Activated CD4-positive, alpha-beta T cell treated with anti-CD3 and anti-CD28 coated beads, Interleukin-2, amount 10 ng/mL, durations not matched to agents 7 days and 5 days (primary cell): Measurements from ENCODE around the gene SRGAP3. TPM values are rescaled to one million over a fixed set of nuclear protein-coding genes. Genes with fewer than 3 reads are reported as not detected.

Experiments
- CTCF ChIA-PET: fragments of 350-600 bp; sonication (Branson Sonifier 250); formaldehyde crosslinking; loops from one replicate; lab custom pipeline; 2021; ENCODE audit warnings: antibody characterized with exemption; lab: Charles Lee
- POLR2A ChIA-PET: fragments of 350-600 bp; sonication (Branson Sonifier 250); formaldehyde crosslinking; loops from one replicate; lab custom pipeline; 2021; ENCODE audit warnings: antibody characterized with exemption; lab: Charles Lee
- DNase-seq: peaks from one replicate; pipeline ENCODE4 v3.0.0-alpha.2; 2020
- H3K27ac Mint-ChIP-seq: one replicate; pipeline ENCODE4 v1.8.0; 2021; ENCODE audit warnings: mild to moderate bottlenecking, moderate library complexity, mixed read lengths
- H3K27me3 Mint-ChIP-seq: one replicate; pipeline ENCODE4 v1.8.0; 2021; ENCODE audit warnings: mixed read lengths
- H3K36me3 Mint-ChIP-seq: one replicate; pipeline ENCODE4 v1.8.0; 2021; ENCODE audit warnings: low read depth, mixed read lengths
- H3K4me1 Mint-ChIP-seq: one replicate; pipeline ENCODE4 v1.8.0; 2021; ENCODE audit warnings: mixed read lengths
- H3K4me3 Mint-ChIP-seq: one replicate; pipeline ENCODE4 v1.8.0; 2021; ENCODE audit warnings: mild to moderate bottlenecking, moderate library complexity, mixed read lengths
- H3K9me3 Mint-ChIP-seq: one replicate; pipeline ENCODE4 v1.8.0; 2021; ENCODE audit warnings: mixed read lengths
- total RNA-seq, 2 experiments: library from RNA; stranded (reverse); gene quantifications; one replicate each; pipeline ENCODE4 v1.2.3, GENCODE V29; 2021

Gene SRGAP3
- total RNA-seq, 2 experiments from 2014 or later = 3.2 to 4.0 TPM

DNA sequence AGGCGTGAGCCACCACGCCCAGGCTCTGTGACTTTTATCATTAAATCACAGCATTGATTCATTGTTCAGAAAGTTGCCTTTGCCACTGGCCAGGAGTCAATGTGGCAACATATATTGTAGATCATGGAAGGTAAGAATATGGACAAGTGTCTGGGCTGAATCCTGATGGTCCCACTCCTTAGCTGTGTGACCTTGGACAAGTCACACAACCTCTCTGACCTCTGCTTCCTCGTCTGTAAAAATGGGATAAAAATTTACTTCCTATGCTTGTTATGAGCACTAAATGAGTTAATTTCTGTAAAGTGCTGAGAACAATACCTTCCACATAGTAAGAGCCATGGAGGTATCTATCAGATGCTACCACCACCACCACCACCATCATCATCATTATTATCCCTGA, 182.7 kb downstream of the SRGAP3 start:
- no peak overlapping the region for H3K4me3 Mint-ChIP-seq
- no peaks in the 10 kb centered on the region for H3K36me3 Mint-ChIP-seq
- no peak overlapping the region for H3K27ac Mint-ChIP-seq
- no peaks in the 10 kb centered on the region for H3K27me3 Mint-ChIP-seq
- ChIA-PET POLR2A (no interaction called here), CTCF (interaction anchor here (0.7 to 0.9 kb wide), 2 partner anchors 58 to 434 kb away, joined by 3 read pairs; no protein-coding TSS in a partner anchor)
- DNase-seq = no peak
- H3K4me1 Mint-ChIP-seq = no peaks in the 10 kb centered on the region
- peaks cover 7% of the 10 kb centered on the region for H3K9me3 Mint-ChIP-seq

DNA sequence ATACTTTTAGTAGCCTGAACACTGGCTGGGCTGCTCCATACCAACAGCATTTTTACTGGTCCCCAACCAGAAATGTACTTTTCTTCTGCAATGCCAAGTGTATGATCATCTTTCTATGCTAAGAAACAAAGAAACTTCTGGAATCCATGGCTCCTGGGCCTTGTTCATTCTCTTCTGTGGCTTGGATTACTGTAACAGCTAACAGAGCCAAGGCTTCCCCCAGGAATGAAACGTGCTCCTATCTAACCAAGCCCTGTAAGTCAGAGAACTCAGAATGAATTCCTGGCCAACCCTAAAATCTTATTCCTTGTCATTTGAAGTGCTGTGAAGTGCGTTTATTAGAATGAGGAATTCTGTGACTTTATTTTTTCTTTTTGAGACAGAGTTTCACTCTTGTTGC, 183.3 kb downstream of the SRGAP3 start:
- H3K27ac Mint-ChIP-seq = no peak overlapping the region
- H3K36me3 Mint-ChIP-seq = no peaks in the 10 kb centered on the region
- H3K27me3 Mint-ChIP-seq = no peaks in the 10 kb centered on the region
- DNase-seq = no peak
- CTCF ChIA-PET = interaction anchor here (0.9 kb wide), 1 partner anchor 58 kb away, joined by 3 read pairs; no protein-coding TSS in a partner anchor
- peaks cover 7% of the 10 kb centered on the region for H3K9me3 Mint-ChIP-seq
- POLR2A ChIA-PET = no interaction called here
- no peak overlapping the region for H3K4me3 Mint-ChIP-seq
- H3K4me1 Mint-ChIP-seq = no peaks in the 10 kb centered on the region

DNA sequence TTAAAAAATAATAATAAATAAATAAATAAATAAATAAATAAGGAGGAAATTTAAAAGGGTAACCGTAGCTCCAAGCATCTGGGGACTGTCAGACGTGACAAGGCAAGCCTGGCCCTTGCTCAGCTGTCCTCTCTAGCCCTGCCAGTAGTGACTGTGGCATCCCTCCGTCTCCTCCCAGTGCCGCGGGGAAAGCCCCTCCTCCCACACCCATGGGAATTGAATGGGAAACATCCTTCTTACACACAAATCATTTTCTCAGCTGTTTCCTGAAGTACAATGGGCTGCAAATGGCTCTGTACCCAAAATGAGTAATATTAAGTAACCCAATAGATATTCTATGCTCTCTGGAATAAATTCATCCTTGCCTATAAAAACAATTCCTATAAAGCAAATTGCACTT, 184.6 kb downstream of the SRGAP3 start:
- Mint-ChIP-seq H3K9me3 (peaks cover 7% of the 10 kb centered on the region), H3K36me3 (no peaks in the 10 kb centered on the region), H3K27me3 (no peaks in the 10 kb centered on the region), H3K4me1 (no peaks in the 10 kb centered on the region), H3K4me3 (no peak overlapping the region), H3K27ac (no peak overlapping the region)
- ChIA-PET CTCF (interaction anchor here (0.9 kb wide), 1 partner anchor 12 kb away, joined by 3 read pairs; no protein-coding TSS in a partner anchor), POLR2A (no interaction called here)
- DNase-seq = no peak

DNA sequence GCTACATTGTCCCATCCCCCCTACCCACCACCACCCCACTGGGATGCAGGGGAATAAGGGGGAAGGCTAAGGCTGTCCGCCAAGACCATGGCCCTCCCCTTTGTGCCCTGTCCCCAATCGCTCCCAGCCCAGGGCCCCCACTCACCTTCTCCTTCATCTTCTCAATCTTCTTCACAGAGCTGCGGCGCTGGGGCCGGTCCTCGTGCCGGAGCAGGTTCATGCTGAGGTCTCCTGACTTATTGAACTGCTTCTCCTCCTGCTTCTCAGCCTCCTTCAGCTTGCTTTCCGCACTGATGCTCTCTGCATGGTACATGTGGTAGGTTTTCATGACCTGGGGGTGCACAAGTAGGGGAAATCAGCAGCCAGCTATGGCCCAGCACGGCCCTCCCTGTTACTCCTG, 185.2 kb downstream of the SRGAP3 start:
- ChIA-PET CTCF (interaction anchor here (0.9 kb wide), 2 partner anchors 11 to 35 kb away, joined by 3 read pairs; no protein-coding TSS in a partner anchor), POLR2A (no interaction called here)
- Mint-ChIP-seq H3K4me1 (no peaks in the 10 kb centered on the region), H3K27me3 (no peaks in the 10 kb centered on the region), H3K9me3 (peaks cover 7% of the 10 kb centered on the region), H3K4me3 (no peak overlapping the region), H3K27ac (no peak overlapping the region), H3K36me3 (no peaks in the 10 kb centered on the region)
- DNase-seq = no peak

DNA sequence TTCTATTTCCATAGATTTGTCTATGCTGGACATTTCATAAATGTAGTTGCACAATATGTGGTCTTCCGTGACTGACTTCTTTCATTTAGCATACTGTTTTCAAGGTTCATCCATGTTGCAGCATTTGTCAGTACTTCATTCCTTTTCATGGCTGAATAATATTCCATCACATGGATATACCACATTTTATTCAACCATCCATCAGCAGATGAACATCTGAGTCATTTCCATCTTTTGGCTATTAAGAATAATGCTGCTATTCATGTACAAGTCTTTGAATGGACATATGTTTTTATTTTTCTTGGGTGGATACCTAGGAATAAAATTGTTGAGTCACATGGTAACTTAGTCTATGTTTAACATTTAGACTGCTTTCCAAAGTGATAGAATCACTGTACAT, 186.9 kb downstream of the SRGAP3 start:
- no peaks in the 10 kb centered on the region for H3K27me3 Mint-ChIP-seq
- ChIA-PET CTCF (interaction anchor here (0.6 kb wide), 1 partner anchor 564 kb away, joined by 10 read pairs; no protein-coding TSS in a partner anchor), POLR2A (no interaction called here)
- H3K9me3 Mint-ChIP-seq = peaks cover 7% of the 10 kb centered on the region
- no peaks in the 10 kb centered on the region for H3K36me3 Mint-ChIP-seq
- H3K27ac Mint-ChIP-seq = no peak overlapping the region
- no peak for DNase-seq
- no peaks in the 10 kb centered on the region for H3K4me1 Mint-ChIP-seq
- H3K4me3 Mint-ChIP-seq = no peak overlapping the region

DNA sequence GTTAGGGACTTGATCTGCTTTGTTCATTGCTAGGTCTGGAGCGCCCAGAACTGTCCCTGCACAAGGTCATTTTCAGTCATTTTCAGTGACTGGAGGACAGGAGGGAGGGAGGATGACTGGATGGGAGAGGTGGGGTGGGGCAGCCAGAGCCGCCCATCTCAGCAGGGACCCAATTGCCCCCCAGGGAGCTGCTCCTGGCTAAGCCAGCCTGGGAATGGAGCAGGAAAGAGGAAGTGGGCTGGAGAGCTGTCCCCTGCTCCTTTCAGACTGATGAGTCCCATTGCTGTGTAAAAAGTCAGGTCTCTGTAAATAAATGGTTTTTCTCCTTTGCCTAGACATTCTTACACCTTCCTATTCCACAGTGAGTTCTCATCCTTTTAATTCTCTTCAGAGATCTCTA, 187.8 kb downstream of the SRGAP3 start:
- no peak overlapping the region for H3K27ac Mint-ChIP-seq
- H3K9me3 Mint-ChIP-seq = peaks cover 7% of the 10 kb centered on the region
- ChIA-PET POLR2A (no interaction called here), CTCF (interaction anchor here (1.5 kb wide), 1 partner anchor 12 kb away, joined by 3 read pairs; no protein-coding TSS in a partner anchor)
- no peak overlapping the region for H3K4me3 Mint-ChIP-seq
- no peaks in the 10 kb centered on the region for H3K27me3 Mint-ChIP-seq
- no peaks in the 10 kb centered on the region for H3K4me1 Mint-ChIP-seq
- no peak for DNase-seq
- H3K36me3 Mint-ChIP-seq = no peaks in the 10 kb centered on the region

GRCh38 chr3:9059489-9060400, 189.7 kb downstream of the SRGAP3 start:
- Mint-ChIP-seq H3K27ac (no peak overlapping the region), H3K36me3 (no peaks in the 10 kb centered on the region), H3K27me3 (no peaks in the 10 kb centered on the region), H3K4me1 (no peaks in the 10 kb centered on the region), H3K9me3 (peaks cover 7% of the 10 kb centered on the region), H3K4me3 (no peak overlapping the region)
- no peak for DNase-seq
- CTCF ChIA-PET = interaction anchor here (0.6 to 0.8 kb wide), 2 partner anchors 111 to 162 kb away, joined by 3 to 4 read pairs; no protein-coding TSS in a partner anchor
- POLR2A ChIA-PET = no interaction called here

- Mint-ChIP-seq H3K4me1 (no peaks in the 10 kb centered on the region), H3K27me3 (no peaks in the 10 kb centered on the region), H3K9me3 (no peaks in the 10 kb centered on the region), H3K4me3 (no peak overlapping the region), H3K27ac (no peak overlapping the region), H3K36me3 (no peaks in the 10 kb centered on the region)
- CTCF ChIA-PET = no interaction called here
- POLR2A ChIA-PET = no interaction called here
- DNase-seq = no peak
Measured at GRCh38 chr3:9056581-9056980, 192.9 kb downstream of the SRGAP3 start.

DNA sequence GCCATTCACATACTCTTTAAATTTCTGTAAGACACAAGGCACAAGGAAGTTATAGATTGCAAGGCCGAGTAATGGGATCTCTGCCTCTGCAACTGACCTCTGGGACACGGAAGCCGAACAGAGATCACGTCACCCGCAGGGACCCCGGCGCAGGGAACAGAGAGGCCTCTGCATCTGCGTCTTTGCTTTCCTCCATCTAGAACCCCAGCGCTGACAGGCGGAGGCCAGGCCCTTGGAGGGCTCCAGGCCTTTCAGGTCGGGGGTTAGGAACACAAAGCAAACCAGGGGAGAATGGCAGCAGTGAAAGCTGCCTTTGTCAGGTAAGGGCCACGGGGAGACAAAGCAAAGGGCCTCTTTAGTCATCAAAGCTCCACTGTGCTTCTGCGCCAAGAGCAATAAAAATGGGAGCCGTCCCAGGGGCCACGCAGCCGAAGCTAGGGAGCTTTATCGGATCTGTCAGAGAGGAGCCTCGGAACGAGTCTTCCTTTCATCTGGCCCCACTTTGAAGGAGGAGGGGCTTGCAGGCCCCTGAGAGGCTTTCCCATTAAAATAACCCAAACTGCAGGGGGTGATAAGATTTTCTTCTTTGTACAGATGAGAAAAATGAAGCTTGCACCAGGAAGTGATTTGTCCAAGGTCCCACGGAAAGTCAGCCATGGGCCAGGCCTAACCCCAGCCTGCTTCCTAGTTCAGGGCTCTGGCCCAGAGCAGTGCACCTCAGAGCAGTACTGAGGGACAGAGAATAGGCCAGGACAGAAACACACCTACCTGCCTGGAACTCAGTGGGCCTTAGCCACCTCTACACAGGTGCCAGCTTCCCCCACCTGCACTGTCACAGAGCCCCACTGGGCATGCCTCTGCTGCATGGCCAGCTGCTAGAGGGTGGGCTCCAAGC, 201.7 kb downstream of the SRGAP3 start:
- H3K27ac Mint-ChIP-seq = no peak overlapping the region

DNA sequence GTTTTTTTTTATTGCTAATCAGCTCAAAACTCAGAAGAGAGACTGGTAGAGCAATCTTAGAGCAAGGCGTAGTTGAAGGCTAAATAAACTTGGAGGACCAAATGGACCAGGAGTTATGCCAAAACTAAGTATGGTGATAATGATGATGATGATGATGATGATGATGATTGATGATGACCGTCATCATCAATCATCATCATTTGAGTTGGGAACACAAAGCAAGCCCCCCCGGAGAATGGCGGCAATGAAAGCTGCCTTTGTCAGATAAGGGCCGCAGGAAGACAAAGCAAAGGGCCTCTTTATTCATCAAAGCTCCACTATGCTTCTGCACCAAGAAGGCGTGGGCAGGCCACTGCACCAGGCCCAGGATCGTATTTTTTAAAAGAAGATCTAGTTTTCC, 204.1 kb downstream of the SRGAP3 start:
- Mint-ChIP-seq H3K9me3 (no peaks in the 10 kb centered on the region), H3K27ac (no peak overlapping the region), H3K4me1 (no peaks in the 10 kb centered on the region), H3K36me3 (no peaks in the 10 kb centered on the region), H3K27me3 (no peaks in the 10 kb centered on the region), H3K4me3 (no peak overlapping the region)
- ChIA-PET POLR2A (no interaction called here), CTCF (interaction anchor here (0.7 to 1.3 kb wide), 3 partner anchors 235 to 259 kb away, joined by 3 to 5 read pairs (median 4); no protein-coding TSS in a partner anchor)
- no peak for DNase-seq

More for the DNA sequence above, 201.7 kb downstream of the SRGAP3 start:
- H3K4me3 Mint-ChIP-seq = no peak overlapping the region
- no peaks in the 10 kb centered on the region for H3K27me3 Mint-ChIP-seq
- H3K36me3 Mint-ChIP-seq = no peaks in the 10 kb centered on the region
- H3K4me1 Mint-ChIP-seq = no peaks in the 10 kb centered on the region
- ChIA-PET POLR2A (no interaction called here), CTCF (interaction anchor here (1.3 kb wide), 1 partner anchor 146 kb away, joined by 3 read pairs; no protein-coding TSS in a partner anchor)
- DNase-seq = no peak
- no peaks in the 10 kb centered on the region for H3K9me3 Mint-ChIP-seq

DNA sequence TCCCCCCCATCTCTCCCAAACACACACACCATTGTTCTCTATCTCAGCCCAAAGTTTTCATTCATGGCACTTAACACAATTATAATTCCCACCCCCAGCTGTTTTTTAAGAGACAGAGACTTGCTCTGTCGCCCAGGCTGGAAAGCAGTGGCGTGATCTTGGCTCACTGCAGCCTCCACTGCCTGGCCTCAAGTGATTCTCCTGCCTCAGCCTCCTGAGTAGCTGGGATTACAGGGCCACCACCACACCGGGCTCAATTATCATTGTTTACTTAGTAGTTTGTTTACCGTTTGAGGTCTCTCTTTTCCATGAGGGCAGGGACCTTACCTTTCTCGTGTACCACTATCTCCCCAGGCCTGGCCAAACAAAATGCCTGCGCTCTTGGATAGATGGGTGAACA, 206.4 kb downstream of the SRGAP3 start:
- Mint-ChIP-seq H3K27me3 (no peaks in the 10 kb centered on the region), H3K4me3 (no peak overlapping the region), H3K36me3 (no peaks in the 10 kb centered on the region), H3K27ac (no peak overlapping the region), H3K4me1 (no peaks in the 10 kb centered on the region), H3K9me3 (no peaks in the 10 kb centered on the region)
- DNase-seq = no peak
- POLR2A ChIA-PET = no interaction called here
- CTCF ChIA-PET = no interaction called here

DNA sequence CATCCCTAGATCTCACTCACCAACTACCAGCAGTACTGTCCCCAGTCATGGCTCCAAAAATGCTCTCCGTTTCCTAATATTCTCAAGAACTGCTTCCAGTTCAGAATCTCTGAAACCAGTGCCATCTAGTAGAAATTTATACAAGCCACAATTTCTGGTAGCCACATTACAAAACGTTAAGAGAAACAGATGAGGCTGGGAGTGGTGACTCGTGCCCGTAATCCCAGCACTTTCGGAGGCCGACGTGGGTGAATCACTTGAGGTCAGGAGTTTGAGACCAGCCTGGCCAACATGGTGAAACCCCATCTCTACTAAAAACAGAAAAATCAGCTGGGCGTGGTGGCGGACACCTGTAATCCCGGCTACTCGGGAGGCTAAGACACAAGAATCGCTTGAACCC, 207.8 kb downstream of the SRGAP3 start:
- no peak overlapping the region for H3K4me3 Mint-ChIP-seq
- CTCF ChIA-PET = no interaction called here
- POLR2A ChIA-PET = no interaction called here
- no peaks in the 10 kb centered on the region for H3K9me3 Mint-ChIP-seq
- no peak for DNase-seq
- no peaks in the 10 kb centered on the region for H3K4me1 Mint-ChIP-seq
- no peaks in the 10 kb centered on the region for H3K27me3 Mint-ChIP-seq
- no peak overlapping the region for H3K27ac Mint-ChIP-seq
- no peaks in the 10 kb centered on the region for H3K36me3 Mint-ChIP-seq
